ENCODE data around the gene KISS1R.
A peak's percentile ranks its signal among the peaks of the same experiment; 100 is the strongest.

KISS1R gene

GRCh38 chr19:939922-940321 is 22.8 kb downstream of the KISS1R start:
- Histone ChIP-seq H4K91ac (ENCODE audit: low read depth, low read length, poor library complexity) (no peak overlapping the region), H3K9me3 (replicated peaks in 1 of 2; ENCODE audit: control insufficient read depth in 2 of 2, insufficient read depth in 1 of 2, low read depth in 1 of 2, low read length in 2 of 2) (peaks cover 0 to 8% of the 10 kb centered on the region in 2 donors), H3K14ac (ENCODE audit: low read length) (no peak overlapping the region), H3K27ac (replicated peaks; ENCODE audit: low read length) (no peak overlapping the region), H3K4me1 (ENCODE audit: control insufficient read depth in 2 of 2, insufficient read depth in 1 of 2, low read depth in 1 of 2, low read length in 2 of 2) (peaks cover 0 to 9% of the 10 kb centered on the region in 2 donors), H4K8ac (ENCODE audit: low read depth, low read length) (no peak overlapping the region), H3K4me2 (ENCODE audit: insufficient read depth, low read length, poor library complexity, severe bottlenecking) (no peak overlapping the region), H3K27me3 (ENCODE audit: control insufficient read depth in 3 of 3, insufficient read depth in 3 of 3, low read depth in 1 of 3, low read length in 3 of 3) (no peaks in the 10 kb centered on the region), H2AK5ac (ENCODE audit: low read depth, low read length) (peak overlapping the region; percentile 1), H2BK120ac (ENCODE audit: low read depth, low read length) (no peak overlapping the region), H3K36me3 (replicated peaks in 1 of 2; ENCODE audit: control insufficient read depth in 2 of 2, insufficient read depth in 2 of 2, low read length in 2 of 2) (peaks cover 35 to 79% of the 10 kb centered on the region in 2 donors), H3K4me3 (ENCODE audit: low read length in 2 of 2) (no peak overlapping the region), H2BK15ac (ENCODE audit: low read length) (no peak overlapping the region), H3K9ac (ENCODE audit: low read depth, low read length, poor library complexity) (peak overlapping the region; percentile 30), H2AFZ (ENCODE audit: low read length) (no peak overlapping the region), H2BK5ac (ENCODE audit: low read length) (peak overlapping the region; percentile 75), H3K79me1 (ENCODE audit: low read depth, low read length) (peaks cover 49% of the 10 kb centered on the region), H2BK12ac (ENCODE audit: low read length) (no peak overlapping the region), H3K4ac (ENCODE audit: low read length) (no peak overlapping the region), H3K23ac (ENCODE audit: low read depth, low read length, poor library complexity) (no peak overlapping the region), H3K18ac (ENCODE audit: low read length) (no peak overlapping the region)
- no CpG with 5 or more reads among the region's 7 CpGs for WGBS, 2 donors (ENCODE audit: extremely low coverage in 2 of 2, insufficient read length in 2 of 2, insufficient replicate concordance in 1 of 2)
- no peak for DNase-seq (ENCODE audit: low spot score)

GRCh38 chr19:940591-941291 is 23.6 kb downstream of the KISS1R start:
- Histone ChIP-seq H2BK120ac (ENCODE audit: low read depth, low read length) (no peak overlapping the region), H3K36me3 (replicated peaks in 1 of 2; ENCODE audit: control insufficient read depth in 2 of 2, insufficient read depth in 2 of 2, low read length in 2 of 2) (peaks cover 37 to 73% of the 10 kb centered on the region in 2 donors), H4K91ac (ENCODE audit: low read depth, low read length, poor library complexity) (no peak overlapping the region), H2BK5ac (ENCODE audit: low read length) (no peak overlapping the region), H3K27me3 (ENCODE audit: control insufficient read depth in 3 of 3, insufficient read depth in 3 of 3, low read depth in 1 of 3, low read length in 3 of 3) (no peaks in the 10 kb centered on the region), H3K23ac (ENCODE audit: low read depth, low read length, poor library complexity) (peak overlapping the region; percentile 3), H3K9me3 (replicated peaks in 1 of 2; ENCODE audit: control insufficient read depth in 2 of 2, insufficient read depth in 1 of 2, low read depth in 1 of 2, low read length in 2 of 2) (peaks cover 0 to 8% of the 10 kb centered on the region in 2 donors), H2AK5ac (ENCODE audit: low read depth, low read length) (no peak overlapping the region), H3K4ac (ENCODE audit: low read length) (no peak overlapping the region), H2AFZ (ENCODE audit: low read length) (no peak overlapping the region), H3K79me1 (ENCODE audit: low read depth, low read length) (peaks cover 50% of the 10 kb centered on the region), H3K4me1 (ENCODE audit: control insufficient read depth in 2 of 2, insufficient read depth in 1 of 2, low read depth in 1 of 2, low read length in 2 of 2) (peaks cover 0 to 9% of the 10 kb centered on the region in 2 donors), H2BK15ac (ENCODE audit: low read length) (no peak overlapping the region), H3K27ac (replicated peaks; ENCODE audit: low read length) (no peak overlapping the region), H3K18ac (ENCODE audit: low read length) (no peak overlapping the region), H3K9ac (ENCODE audit: low read depth, low read length, poor library complexity) (no peak overlapping the region), H3K4me3 (ENCODE audit: low read length in 2 of 2) (no peak overlapping the region), H2BK12ac (ENCODE audit: low read length) (no peak overlapping the region), H3K14ac (ENCODE audit: low read length) (no peak overlapping the region), H4K8ac (ENCODE audit: low read depth, low read length) (no peak overlapping the region), H3K4me2 (ENCODE audit: insufficient read depth, low read length, poor library complexity, severe bottlenecking) (no peak overlapping the region)
- DNase-seq (ENCODE audit: low spot score) = no peak
- WGBS, 2 donors (ENCODE audit: extremely low coverage in 2 of 2, insufficient read length in 2 of 2, insufficient replicate concordance in 1 of 2) = no CpG with 5 or more reads among the region's 64 CpGs

GRCh38 chr19:941292-942132 is 24.4 kb downstream of the KISS1R start:
- H3K4me1 ChIP-seq (ENCODE audit: control insufficient read depth in 2 of 2, insufficient read depth in 1 of 2, low read depth in 1 of 2, low read length in 2 of 2) = peaks cover 0 to 9% of the 10 kb centered on the region in 2 donors
- H3K27me3 ChIP-seq (ENCODE audit: control insufficient read depth in 3 of 3, insufficient read depth in 3 of 3, low read depth in 1 of 3, low read length in 3 of 3) = no peaks in the 10 kb centered on the region
- H3K4ac ChIP-seq (ENCODE audit: low read length) = no peak overlapping the region
- H3K18ac ChIP-seq (ENCODE audit: low read length) = peak overlapping the region; percentile 80
- H4K91ac ChIP-seq (ENCODE audit: low read depth, low read length, poor library complexity) = no peak overlapping the region
- peaks cover 0 to 8% of the 10 kb centered on the region in 2 donors for H3K9me3 ChIP-seq (replicated peaks in 1 of 2; ENCODE audit: control insufficient read depth in 2 of 2, insufficient read depth in 1 of 2, low read depth in 1 of 2, low read length in 2 of 2)
- H3K4me2 ChIP-seq (ENCODE audit: insufficient read depth, low read length, poor library complexity, severe bottlenecking) = no peak overlapping the region
- peak overlapping the region; percentile 60 for H2BK5ac ChIP-seq (ENCODE audit: low read length)
- no peak overlapping the region for H3K4me3 ChIP-seq (ENCODE audit: low read length in 2 of 2)
- no peak overlapping the region for H2BK12ac ChIP-seq (ENCODE audit: low read length)
- H2AFZ ChIP-seq (ENCODE audit: low read length) = no peak overlapping the region
- no peak overlapping the region for H3K9ac ChIP-seq (ENCODE audit: low read depth, low read length, poor library complexity)
- peak overlapping the region; percentile 94 for H3K14ac ChIP-seq (ENCODE audit: low read length)
- H2BK15ac ChIP-seq (ENCODE audit: low read length) = no peak overlapping the region
- no peak overlapping the region for H2BK120ac ChIP-seq (ENCODE audit: low read depth, low read length)
- no peak for DNase-seq (ENCODE audit: low spot score)
- peaks cover 52% of the 10 kb centered on the region for H3K79me1 ChIP-seq (ENCODE audit: low read depth, low read length)
- no CpG with 5 or more reads among the region's 45 CpGs for WGBS, 2 donors (ENCODE audit: extremely low coverage in 2 of 2, insufficient read length in 2 of 2, insufficient replicate concordance in 1 of 2)
- H4K8ac ChIP-seq (ENCODE audit: low read depth, low read length) = no peak overlapping the region
- peaks cover 35 to 67% of the 10 kb centered on the region in 2 donors for H3K36me3 ChIP-seq (replicated peaks in 1 of 2; ENCODE audit: control insufficient read depth in 2 of 2, insufficient read depth in 2 of 2, low read length in 2 of 2)
- peak overlapping the region; percentile 3 for H3K23ac ChIP-seq (ENCODE audit: low read depth, low read length, poor library complexity)
- H2AK5ac ChIP-seq (ENCODE audit: low read depth, low read length) = no peak overlapping the region
- no peak overlapping the region for H3K27ac ChIP-seq (replicated peaks; ENCODE audit: low read length)

- Histone ChIP-seq H3K36me3 (replicated peaks in 1 of 2; ENCODE audit: control insufficient read depth in 2 of 2, insufficient read depth in 2 of 2, low read length in 2 of 2) (peaks cover 33 to 66% of the 10 kb centered on the region in 2 donors), H2AK5ac (ENCODE audit: low read depth, low read length) (peak overlapping the region; percentile 46), H3K27ac (replicated peaks; ENCODE audit: low read length) (no peak overlapping the region), H2BK15ac (ENCODE audit: low read length) (no peak overlapping the region), H4K91ac (ENCODE audit: low read depth, low read length, poor library complexity) (no peak overlapping the region), H3K4me2 (ENCODE audit: insufficient read depth, low read length, poor library complexity, severe bottlenecking) (peak overlapping the region; percentile 14), H3K4me3 (ENCODE audit: low read length in 2 of 2) (no peak overlapping the region), H3K23ac (ENCODE audit: low read depth, low read length, poor library complexity) (peak overlapping the region; percentile 55), H3K9me3 (replicated peaks in 1 of 2; ENCODE audit: control insufficient read depth in 2 of 2, insufficient read depth in 1 of 2, low read depth in 1 of 2, low read length in 2 of 2) (peaks cover 0 to 7% of the 10 kb centered on the region in 2 donors), H3K14ac (ENCODE audit: low read length) (no peak overlapping the region), H2BK5ac (ENCODE audit: low read length) (peak overlapping the region; percentile 60), H4K8ac (ENCODE audit: low read depth, low read length) (no peak overlapping the region), H3K27me3 (ENCODE audit: control insufficient read depth in 3 of 3, insufficient read depth in 3 of 3, low read depth in 1 of 3, low read length in 3 of 3) (no peaks in the 10 kb centered on the region), H2BK12ac (ENCODE audit: low read length) (no peak overlapping the region), H3K4ac (ENCODE audit: low read length) (no peak overlapping the region), H3K9ac (ENCODE audit: low read depth, low read length, poor library complexity) (peak overlapping the region; percentile 12), H2AFZ (ENCODE audit: low read length) (no peak overlapping the region), H3K79me1 (ENCODE audit: low read depth, low read length) (peaks cover 51% of the 10 kb centered on the region), H3K4me1 (ENCODE audit: control insufficient read depth in 2 of 2, insufficient read depth in 1 of 2, low read depth in 1 of 2, low read length in 2 of 2) (peaks cover 0 to 9% of the 10 kb centered on the region in 2 donors), H2BK120ac (ENCODE audit: low read depth, low read length) (no peak overlapping the region), H3K18ac (ENCODE audit: low read length) (peak overlapping the region; percentile 80)
- DNase-seq (ENCODE audit: low spot score) = no peak
- no CpG with 5 or more reads among the region's 32 CpGs for WGBS, 2 donors (ENCODE audit: extremely low coverage in 2 of 2, insufficient read length in 2 of 2, insufficient replicate concordance in 1 of 2)
Measured at GRCh38 chr19:942133-942645, 25.1 kb downstream of the KISS1R start.

Measured in neuronal stem cell (in vitro differentiated cells).